Fibroblast of the aortic adventitia (primary cell): Measurements from ENCODE around the gene GDI2. TPM values are rescaled to one million over a fixed set of nuclear protein-coding genes. Genes with fewer than 3 reads are reported as not detected.
"Not testable (repeated sequence)": the region's sequence is repeated elsewhere in the genome, so short reads cannot be mapped to it uniquely, and the experiment has no call there.

Source experiments
- DNase-seq: peaks from one replicate; pipeline ENCODE4 v3.0.0-alpha.2; 2010; ENCODE audit warnings: low read depth
- H3K4me3 ChIP-seq: 2 replicates; pipeline ENCODE4 v1.5.1; 2011; ENCODE audit warnings: low read depth, mild to moderate bottlenecking, control low read depth, low read length, moderate library complexity
- total RNA-seq: library from RNA; depleted of rRNA; stranded (reverse); fragments of >200 nt; gene quantifications from 2 replicates; pipeline ENCODE4 v1.2.3, GENCODE V29; 2012; ENCODE audit warnings: low replicate concordance
- TF ChIP-seq, protein P1 (sequence below): IDR thresholded peaks from 2 replicates; pipeline ENCODE4 v1.5.1; 2011; ENCODE audit warnings: mild to moderate bottlenecking, low read length, control low read depth, inconsistent platforms; ENCODE audit not compliant: insufficient read depth

GDI2 gene
- total RNA-seq, 1 donor: 482 TPM

DNA sequence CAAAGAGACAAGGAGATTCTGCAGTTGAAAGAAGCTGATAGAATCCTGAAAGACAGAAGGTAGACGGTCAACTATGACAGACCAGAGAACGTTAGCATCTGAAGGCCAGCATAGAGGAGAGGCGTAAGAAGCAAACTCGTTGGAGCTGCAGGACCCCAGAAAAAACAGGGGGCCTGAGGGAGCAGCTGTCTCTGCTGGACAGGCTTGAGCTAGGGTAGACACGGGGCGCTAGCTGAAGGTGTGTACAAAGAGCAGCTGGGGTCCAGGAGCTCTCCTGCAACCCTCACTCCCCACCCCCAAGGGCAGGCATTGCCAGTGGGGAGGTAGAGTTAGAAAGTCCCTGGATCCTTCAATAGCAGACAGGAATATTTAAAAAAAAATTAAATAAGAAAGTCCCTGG, 14.6 kb upstream of the GDI2 start:
- TF ChIP-seq, protein P1, sequence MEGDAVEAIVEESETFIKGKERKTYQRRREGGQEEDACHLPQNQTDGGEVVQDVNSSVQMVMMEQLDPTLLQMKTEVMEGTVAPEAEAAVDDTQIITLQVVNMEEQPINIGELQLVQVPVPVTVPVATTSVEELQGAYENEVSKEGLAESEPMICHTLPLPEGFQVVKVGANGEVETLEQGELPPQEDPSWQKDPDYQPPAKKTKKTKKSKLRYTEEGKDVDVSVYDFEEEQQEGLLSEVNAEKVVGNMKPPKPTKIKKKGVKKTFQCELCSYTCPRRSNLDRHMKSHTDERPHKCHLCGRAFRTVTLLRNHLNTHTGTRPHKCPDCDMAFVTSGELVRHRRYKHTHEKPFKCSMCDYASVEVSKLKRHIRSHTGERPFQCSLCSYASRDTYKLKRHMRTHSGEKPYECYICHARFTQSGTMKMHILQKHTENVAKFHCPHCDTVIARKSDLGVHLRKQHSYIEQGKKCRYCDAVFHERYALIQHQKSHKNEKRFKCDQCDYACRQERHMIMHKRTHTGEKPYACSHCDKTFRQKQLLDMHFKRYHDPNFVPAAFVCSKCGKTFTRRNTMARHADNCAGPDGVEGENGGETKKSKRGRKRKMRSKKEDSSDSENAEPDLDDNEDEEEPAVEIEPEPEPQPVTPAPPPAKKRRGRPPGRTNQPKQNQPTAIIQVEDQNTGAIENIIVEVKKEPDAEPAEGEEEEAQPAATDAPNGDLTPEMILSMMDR: no peak
- no peak for DNase-seq
- no peak overlapping the region for H3K4me3 ChIP-seq

DNA sequence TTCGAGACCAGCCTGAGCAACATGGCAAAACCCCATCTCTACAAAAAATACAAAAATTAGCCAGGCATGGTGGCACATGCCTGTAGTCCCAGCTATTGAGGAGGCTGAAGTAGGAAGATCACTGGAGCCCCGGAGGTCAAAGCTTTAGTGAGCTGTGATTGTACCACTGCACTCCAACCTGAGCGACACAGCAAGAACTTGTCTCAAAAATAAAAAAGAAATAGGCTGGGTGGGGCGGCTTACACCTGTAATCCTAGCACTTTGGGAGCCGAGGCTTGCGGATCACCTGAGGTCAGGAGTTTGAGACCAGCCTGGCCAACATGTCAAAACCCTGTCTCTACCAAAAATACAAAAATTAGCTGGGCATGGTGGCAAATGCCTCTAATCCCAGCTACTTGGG, 13.3 kb upstream of the GDI2 start:
- DNase-seq, H3K4me3 ChIP-seq: not testable (repeated sequence)

DNA sequence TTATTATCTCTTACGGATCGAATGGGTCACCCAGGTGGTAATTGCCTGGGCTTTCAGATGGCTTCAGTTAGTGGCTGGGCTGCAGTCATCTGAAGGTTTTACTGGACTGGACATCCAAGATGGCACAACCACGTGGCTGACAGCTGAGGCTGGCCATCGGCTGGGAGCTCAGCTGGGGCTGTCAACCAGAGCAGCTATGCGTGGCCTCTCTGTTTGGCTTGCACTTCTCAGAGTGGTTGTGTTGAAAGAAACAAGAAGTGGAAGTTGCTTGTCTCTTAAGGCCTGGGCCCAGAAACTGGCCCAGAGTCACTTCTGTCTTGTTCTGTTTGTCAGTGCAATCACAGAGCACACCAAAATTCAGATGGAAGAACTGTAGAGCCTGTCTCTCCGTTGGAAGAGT, 5.7 kb upstream of the GDI2 start:
- no peak for DNase-seq
- H3K4me3 ChIP-seq: no peak overlapping the region
- TF ChIP-seq, protein P1: no peak

DNA sequence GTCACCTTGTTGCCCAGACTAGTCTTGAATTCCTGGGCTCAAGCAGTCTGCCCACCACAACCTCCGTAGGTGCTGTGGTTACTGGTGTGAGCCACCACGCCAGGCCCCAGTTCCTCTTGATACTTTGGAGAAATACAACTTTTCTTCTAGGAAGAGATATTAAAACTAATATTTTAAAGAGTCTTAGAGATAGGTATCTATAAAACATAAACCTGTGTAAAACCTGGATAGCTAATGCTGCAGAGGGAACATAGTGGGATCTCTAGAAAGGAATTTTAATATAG, 4.8 kb upstream of the GDI2 start:
- TF ChIP-seq, protein P1: no peak
- no peak for DNase-seq
- H3K4me3 ChIP-seq: no peak overlapping the region

DNA sequence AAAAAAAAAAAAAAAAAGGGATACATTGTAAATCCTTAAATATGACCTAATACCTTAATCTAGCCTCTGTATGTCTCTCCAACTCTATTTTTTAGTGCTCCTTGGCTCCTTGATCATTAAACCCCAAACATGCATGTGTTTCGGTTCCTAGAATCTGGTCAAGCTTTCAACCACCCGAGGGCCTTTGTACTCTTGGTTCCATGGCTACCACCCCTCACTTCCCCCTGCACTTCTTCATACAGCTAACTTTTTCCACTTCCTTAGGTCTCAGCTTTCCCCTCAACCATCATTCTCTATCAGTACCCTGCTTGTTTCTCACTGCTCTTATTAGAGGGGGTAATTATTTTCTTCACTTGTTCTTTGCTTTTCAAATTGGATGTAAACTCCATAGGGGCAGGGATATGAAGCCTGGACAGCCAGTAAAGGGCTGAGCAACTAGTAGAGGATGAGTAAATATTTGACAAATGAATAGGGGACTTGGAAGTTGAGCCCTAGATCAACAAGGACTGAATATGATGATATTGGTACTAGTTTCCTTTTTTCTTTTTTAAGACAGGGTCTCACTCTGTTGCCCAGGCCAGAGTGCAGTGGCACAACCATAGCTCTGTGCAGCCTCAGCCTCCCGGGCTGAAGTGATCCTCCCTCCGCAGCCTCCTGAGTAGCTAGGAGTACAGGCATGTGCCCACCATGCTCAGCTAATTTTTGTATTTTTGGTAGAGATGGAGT, 4.3 kb upstream of the GDI2 start:
- DNase-seq: no peak
- H3K4me3 ChIP-seq: no peak overlapping the region
- TF ChIP-seq, protein P1: no peak

DNA sequence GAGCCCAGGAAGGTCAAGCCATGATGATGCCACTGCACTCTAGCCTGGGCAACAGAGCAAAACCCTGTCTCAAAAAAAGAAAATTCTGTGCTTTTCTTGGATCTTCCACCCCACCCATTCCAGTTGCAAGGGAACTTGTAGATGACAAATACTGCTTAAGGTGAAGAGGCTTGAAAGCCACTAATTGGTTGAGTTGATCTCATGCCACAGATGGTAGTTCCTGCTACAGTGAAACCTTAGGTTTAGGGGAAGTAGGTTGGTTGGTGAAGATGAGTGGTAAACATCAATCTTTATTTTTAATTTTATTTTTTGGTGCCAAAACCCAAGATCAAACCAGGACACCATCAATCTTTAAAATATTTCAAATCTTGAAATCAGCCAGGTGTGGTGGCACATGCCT, 2.9 kb upstream of the GDI2 start:
- no peak for DNase-seq
- no peak overlapping the region for H3K4me3 ChIP-seq
- TF ChIP-seq, protein P1: no peak

DNA sequence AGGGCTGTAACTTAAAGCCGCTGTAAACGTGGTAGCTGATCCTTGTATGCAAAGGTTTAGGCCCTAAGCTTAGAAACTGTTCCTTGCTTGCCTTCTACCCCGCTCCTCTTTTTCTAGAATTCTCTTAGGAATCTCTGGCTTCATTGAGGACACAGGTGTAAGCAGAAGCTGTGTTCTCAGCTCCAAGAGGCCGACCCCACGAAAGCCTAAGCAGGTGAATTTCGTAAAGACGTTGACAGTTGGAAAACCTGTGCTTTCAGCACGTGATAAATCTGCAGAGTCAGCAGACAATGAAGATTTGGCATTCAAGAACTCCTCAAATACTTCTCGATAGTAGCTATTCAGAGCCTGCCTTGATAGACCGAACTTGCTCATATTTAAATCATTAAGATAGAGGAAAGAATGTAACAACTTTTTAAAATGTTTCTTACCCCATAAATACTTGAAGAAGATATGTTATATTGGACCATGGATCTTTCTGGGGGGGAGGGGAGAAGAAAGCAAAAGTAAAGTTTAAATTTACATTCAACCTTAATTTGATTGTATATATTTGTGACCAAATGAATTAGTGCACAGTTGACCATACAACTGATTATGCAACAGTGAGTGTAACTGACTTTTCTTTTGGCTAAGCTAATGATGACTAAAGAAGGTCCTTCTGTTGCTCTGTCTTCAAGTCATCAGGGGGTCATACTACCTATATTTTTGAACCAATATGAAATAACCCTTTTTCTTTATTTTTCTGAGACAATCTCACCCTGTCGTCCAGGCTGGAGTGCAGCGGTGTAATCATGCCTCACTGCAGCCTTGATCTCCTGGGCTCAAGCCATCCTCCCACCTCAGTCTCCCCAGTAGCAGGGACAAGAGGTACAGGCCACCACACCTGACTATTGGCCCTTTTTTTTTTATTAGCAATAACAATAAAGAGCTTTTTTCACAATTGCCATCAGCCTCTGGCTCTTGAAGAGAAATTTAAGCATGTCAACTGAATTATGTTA, 1.2 kb upstream of the GDI2 start:
- peak overlapping the region; percentile 64 for H3K4me3 ChIP-seq
- peak; percentile 31 for DNase-seq
- TF ChIP-seq, protein P1: no peak
